Neural cell (in vitro differentiated cells): ENCODE results near the gene SMO. TPM values are rescaled to one million over a fixed set of nuclear protein-coding genes. Genes with fewer than 3 reads are reported as not detected.
"Not testable (repeated sequence)": the region's sequence is repeated elsewhere in the genome, so short reads cannot be mapped to it uniquely, and the experiment has no call there.

Experiments
- H2AFZ ChIP-seq: fragments of 200-600, 300-800 bp; sonication (generic), shearing (Covaris generic); 2 replicates; pipeline ENCODE4 v1.6.0; 2014; ENCODE audit warnings: low read depth, mild to moderate bottlenecking, antibody characterized with exemption, low read length, moderate library complexity
- H3F3A ChIP-seq: fragments of 200-600 bp; shearing (Covaris generic); 2 replicates; pipeline ENCODE4 v1.6.1; 2016; ENCODE audit warnings: mild to moderate bottlenecking, moderate library complexity, mixed read lengths, antibody characterized with exemption, low read length; ENCODE audit not compliant: insufficient read depth, poor library complexity, severe bottlenecking
- H3K27ac ChIP-seq: fragments of 200-600, 300-800 bp; sonication (generic), shearing (Covaris generic); 2 replicates; pipeline ENCODE4 v1.5.1; 2014; ENCODE audit warnings: mild to moderate bottlenecking, low read length, moderate library complexity
- H3K27me3 ChIP-seq: fragments of 300-800, 200-600 bp; sonication (generic), shearing (Covaris generic); 2 replicates; pipeline ENCODE4 v1.6.0; 2014; ENCODE audit warnings: mild to moderate bottlenecking, low read depth, low read length, moderate library complexity; ENCODE audit not compliant: insufficient read depth
- H3K36me3 ChIP-seq: fragments of 300-800, 200-600 bp; sonication (generic), shearing (Covaris generic); 2 replicates; pipeline ENCODE4 v1.5.1; 2014; ENCODE audit warnings: mild to moderate bottlenecking, antibody characterized with exemption, low read length, moderate library complexity; ENCODE audit not compliant: insufficient read depth
- H3K4me2 ChIP-seq: fragments of 300-800, 200-600 bp; sonication (generic), shearing (Covaris generic); 2 replicates; pipeline ENCODE4 v1.6.0; 2014; ENCODE audit warnings: mild to moderate bottlenecking, low read length
- H3K4me3 ChIP-seq: fragments of 300-800, 200-600 bp; sonication (generic), shearing (Covaris generic); 2 replicates; pipeline ENCODE4 v1.5.1; 2014; ENCODE audit warnings: mild to moderate bottlenecking, low read length, moderate library complexity
- H3K79me2 ChIP-seq: fragments of 200-600 bp; shearing (Covaris generic); replicated peaks from 2 replicates; pipeline ENCODE4 v1.6.0; 2014; ENCODE audit warnings: mild to moderate bottlenecking, low read length, moderate library complexity; ENCODE audit not compliant: insufficient read depth
- H3K9ac ChIP-seq: fragments of 300-800, 200-600 bp; sonication (generic), shearing (Covaris generic); 2 replicates; pipeline ENCODE4 v1.6.1; 2016; ENCODE audit warnings: mild to moderate bottlenecking, low read length, mixed read lengths
- H3K9me2 ChIP-seq: fragments of 200-600 bp; shearing (Covaris generic); 2 replicates; pipeline ENCODE4 v1.6.1; 2016; ENCODE audit warnings: mild to moderate bottlenecking, low read length, mixed read lengths; ENCODE audit not compliant: insufficient read depth
- H3K9me3 ChIP-seq: fragments of 200-600, 300-800 bp; sonication (generic), shearing (Covaris generic); 2 replicates; pipeline ENCODE4 v1.6.1; 2016; ENCODE audit warnings: mild to moderate bottlenecking, mixed run types, low read length, moderate library complexity, mixed read lengths
- H4K20me1 ChIP-seq: fragments of 200-600 bp; shearing (Covaris generic); 2 replicates; pipeline ENCODE4 v1.6.1; 2016; ENCODE audit warnings: mild to moderate bottlenecking, mixed run types; ENCODE audit not compliant: insufficient read depth
- EP300 ChIP-seq: fragments of 450-650 bp; conservative IDR thresholded peaks from 2 replicates; pipeline ENCODE4 v1.6.1; 2014; ENCODE audit warnings: antibody characterized with exemption, mild to moderate bottlenecking, moderate library complexity; ENCODE audit not compliant: poor library complexity, severe bottlenecking
- EZH2 ChIP-seq: fragments of 200-600, 300-800 bp; shearing (Covaris generic), sonication (generic); IDR thresholded peaks from 2 replicates; pipeline ENCODE4 v1.6.1; 2014; ENCODE audit warnings: antibody characterized with exemption, low read length, borderline replicate concordance, mild to moderate bottlenecking; ENCODE audit not compliant: insufficient read depth, poor library complexity, severe bottlenecking
- MXI1 ChIP-seq: fragments of 450-650 bp; conservative IDR thresholded peaks from 2 replicates; pipeline ENCODE4 v1.6.1; 2014; ENCODE audit warnings: antibody characterized with exemption, mild to moderate bottlenecking; ENCODE audit not compliant: poor library complexity, severe bottlenecking
- RAD21 ChIP-seq: fragments of 450-650 bp; conservative IDR thresholded peaks from 2 replicates; pipeline ENCODE4 v1.6.1; 2014; ENCODE audit warnings: antibody characterized with exemption, mild to moderate bottlenecking, moderate library complexity
- SMC3 ChIP-seq: fragments of 450-650 bp; conservative IDR thresholded peaks from 2 replicates; pipeline ENCODE4 v1.6.1; 2014; ENCODE audit warnings: antibody characterized with exemption, mild to moderate bottlenecking, moderate library complexity; ENCODE audit not compliant: poor library complexity
- polyA plus RNA-seq: library from polyadenylated mRNA; depleted of rRNA; stranded (reverse); fragments of >200 nt; gene quantifications from 2 replicates; pipeline ENCODE4 v1.2.3, GENCODE V29; 2014
- TF ChIP-seq, protein P1 (sequence below): fragments of 450-650 bp; IDR thresholded peaks from 2 replicates; pipeline ENCODE4 v1.5.1; 2014; ENCODE audit warnings: antibody characterized with exemption, mild to moderate bottlenecking, moderate library complexity; ENCODE audit not compliant: poor library complexity, severe bottlenecking
- TF ChIP-seq, protein P2 (sequence below): IDR thresholded peaks from 2 replicates; pipeline ENCODE4 v1.6.1; 2012; ENCODE audit warnings: borderline replicate concordance

The SMO gene
- polyA plus RNA-seq, 1 donor from 2014 or later: 8.8 TPM

DNA sequence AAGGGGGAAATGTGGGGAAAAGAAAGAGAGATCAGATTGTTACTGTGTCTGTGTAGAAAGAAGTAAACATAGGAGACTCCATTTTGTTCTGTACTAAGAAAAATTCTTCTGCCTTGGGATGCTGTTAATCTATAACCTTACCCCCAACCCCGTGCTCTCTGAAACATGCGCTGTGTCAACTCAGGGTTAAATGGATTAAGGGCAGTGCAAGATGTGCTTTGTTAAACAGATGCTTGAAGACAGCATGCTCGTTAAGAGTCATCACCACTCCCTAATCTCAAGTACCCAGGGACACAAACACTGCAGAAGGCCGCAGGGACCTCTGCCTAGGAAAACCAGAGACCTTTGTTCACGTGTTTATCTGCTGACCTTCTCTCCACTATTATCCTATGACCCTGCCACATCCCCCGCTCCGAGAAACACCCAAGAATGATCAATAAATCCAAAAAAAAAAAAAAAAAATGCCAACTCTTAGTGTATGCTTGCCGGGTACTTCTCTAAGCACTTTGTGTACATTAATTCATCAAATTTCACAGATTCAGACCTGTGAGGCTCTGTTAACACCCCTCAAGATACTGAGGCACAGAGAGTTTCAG is 28.5 kb downstream of the SMO start:
- not testable (repeated sequence) for H3K4me3 ChIP-seq, H4K20me1 ChIP-seq, H2AFZ ChIP-seq, H3K9ac ChIP-seq, H3K4me2 ChIP-seq, H3K9me3 ChIP-seq, H3K27me3 ChIP-seq, H3K36me3 ChIP-seq, H3K79me2 ChIP-seq, H3K27ac ChIP-seq, H3F3A ChIP-seq, H3K9me2 ChIP-seq

DNA sequence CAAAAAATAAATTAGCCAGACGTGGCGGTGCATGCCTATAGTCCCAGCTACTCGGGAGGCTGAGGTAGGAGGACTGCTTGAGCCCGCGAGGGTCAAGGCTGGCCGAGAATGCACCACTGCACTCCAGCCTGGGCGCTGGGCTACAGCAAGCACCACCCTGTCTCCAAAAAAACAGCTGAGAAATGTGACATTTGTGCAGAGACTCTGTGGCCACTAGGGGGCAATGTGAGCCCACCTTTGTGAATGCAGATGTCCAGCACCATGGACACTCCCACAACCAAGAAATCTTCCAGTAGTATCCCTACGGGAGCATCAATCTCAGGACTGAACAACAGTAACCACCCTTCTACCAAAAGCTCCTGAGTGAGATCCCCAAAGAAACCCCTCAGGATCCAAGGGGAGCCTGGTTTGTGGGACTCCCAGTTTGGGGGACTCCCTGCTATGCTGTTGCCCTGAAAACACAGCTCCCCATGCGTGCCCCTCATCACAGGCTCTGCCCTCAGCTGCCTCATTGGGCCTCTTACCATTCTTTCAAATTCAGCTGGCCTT is 30.2 kb downstream of the SMO start:
- H3F3A ChIP-seq: no peaks in the 10 kb centered on the region
- H4K20me1 ChIP-seq: no peaks in the 10 kb centered on the region
- no peak overlapping the region for H2AFZ ChIP-seq
- H3K4me3 ChIP-seq: no peak overlapping the region
- no peak overlapping the region for H3K27ac ChIP-seq
- H3K36me3 ChIP-seq: no peaks in the 10 kb centered on the region
- H3K9ac ChIP-seq: no peak overlapping the region
- H3K9me2 ChIP-seq: no peaks in the 10 kb centered on the region
- H3K9me3 ChIP-seq: no peaks in the 10 kb centered on the region
- H3K4me2 ChIP-seq: no peak overlapping the region
- H3K79me2 ChIP-seq: no peaks in the 10 kb centered on the region
- H3K27me3 ChIP-seq: no peaks in the 10 kb centered on the region
- TF ChIP-seq SMC3 (peak; percentile 95), RAD21 (peak; percentile 95), EZH2 (no peak), EP300 (no peak), MXI1 (no peak)
- TF ChIP-seq, protein P1, sequence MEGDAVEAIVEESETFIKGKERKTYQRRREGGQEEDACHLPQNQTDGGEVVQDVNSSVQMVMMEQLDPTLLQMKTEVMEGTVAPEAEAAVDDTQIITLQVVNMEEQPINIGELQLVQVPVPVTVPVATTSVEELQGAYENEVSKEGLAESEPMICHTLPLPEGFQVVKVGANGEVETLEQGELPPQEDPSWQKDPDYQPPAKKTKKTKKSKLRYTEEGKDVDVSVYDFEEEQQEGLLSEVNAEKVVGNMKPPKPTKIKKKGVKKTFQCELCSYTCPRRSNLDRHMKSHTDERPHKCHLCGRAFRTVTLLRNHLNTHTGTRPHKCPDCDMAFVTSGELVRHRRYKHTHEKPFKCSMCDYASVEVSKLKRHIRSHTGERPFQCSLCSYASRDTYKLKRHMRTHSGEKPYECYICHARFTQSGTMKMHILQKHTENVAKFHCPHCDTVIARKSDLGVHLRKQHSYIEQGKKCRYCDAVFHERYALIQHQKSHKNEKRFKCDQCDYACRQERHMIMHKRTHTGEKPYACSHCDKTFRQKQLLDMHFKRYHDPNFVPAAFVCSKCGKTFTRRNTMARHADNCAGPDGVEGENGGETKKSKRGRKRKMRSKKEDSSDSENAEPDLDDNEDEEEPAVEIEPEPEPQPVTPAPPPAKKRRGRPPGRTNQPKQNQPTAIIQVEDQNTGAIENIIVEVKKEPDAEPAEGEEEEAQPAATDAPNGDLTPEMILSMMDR: peak; percentile 95
- TF ChIP-seq, protein P2, sequence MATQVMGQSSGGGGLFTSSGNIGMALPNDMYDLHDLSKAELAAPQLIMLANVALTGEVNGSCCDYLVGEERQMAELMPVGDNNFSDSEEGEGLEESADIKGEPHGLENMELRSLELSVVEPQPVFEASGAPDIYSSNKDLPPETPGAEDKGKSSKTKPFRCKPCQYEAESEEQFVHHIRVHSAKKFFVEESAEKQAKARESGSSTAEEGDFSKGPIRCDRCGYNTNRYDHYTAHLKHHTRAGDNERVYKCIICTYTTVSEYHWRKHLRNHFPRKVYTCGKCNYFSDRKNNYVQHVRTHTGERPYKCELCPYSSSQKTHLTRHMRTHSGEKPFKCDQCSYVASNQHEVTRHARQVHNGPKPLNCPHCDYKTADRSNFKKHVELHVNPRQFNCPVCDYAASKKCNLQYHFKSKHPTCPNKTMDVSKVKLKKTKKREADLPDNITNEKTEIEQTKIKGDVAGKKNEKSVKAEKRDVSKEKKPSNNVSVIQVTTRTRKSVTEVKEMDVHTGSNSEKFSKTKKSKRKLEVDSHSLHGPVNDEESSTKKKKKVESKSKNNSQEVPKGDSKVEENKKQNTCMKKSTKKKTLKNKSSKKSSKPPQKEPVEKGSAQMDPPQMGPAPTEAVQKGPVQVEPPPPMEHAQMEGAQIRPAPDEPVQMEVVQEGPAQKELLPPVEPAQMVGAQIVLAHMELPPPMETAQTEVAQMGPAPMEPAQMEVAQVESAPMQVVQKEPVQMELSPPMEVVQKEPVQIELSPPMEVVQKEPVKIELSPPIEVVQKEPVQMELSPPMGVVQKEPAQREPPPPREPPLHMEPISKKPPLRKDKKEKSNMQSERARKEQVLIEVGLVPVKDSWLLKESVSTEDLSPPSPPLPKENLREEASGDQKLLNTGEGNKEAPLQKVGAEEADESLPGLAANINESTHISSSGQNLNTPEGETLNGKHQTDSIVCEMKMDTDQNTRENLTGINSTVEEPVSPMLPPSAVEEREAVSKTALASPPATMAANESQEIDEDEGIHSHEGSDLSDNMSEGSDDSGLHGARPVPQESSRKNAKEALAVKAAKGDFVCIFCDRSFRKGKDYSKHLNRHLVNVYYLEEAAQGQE: no peak

DNA sequence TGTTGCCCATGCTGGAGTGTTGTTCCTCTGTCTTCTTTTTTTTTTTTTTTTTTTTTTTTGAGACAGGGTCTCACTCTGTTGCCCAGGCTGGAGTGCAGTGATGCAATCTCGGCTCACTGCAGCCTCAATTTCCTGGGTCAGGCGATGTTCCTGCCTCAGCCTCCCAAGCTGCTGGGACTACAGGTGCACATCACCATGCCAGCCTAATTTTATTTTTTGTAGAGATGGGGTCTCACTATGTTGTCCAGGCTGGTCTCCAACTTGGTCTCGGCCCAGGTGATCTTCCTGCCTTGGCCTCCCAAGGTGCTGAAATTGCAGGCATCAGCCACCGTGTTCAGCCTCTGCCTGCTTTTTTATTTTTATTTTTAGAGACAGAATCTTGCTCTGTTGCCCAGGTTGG is 30.7 kb downstream of the SMO start:
- not testable (repeated sequence) for H3K9me2 ChIP-seq, H3K9ac ChIP-seq, H3K4me3 ChIP-seq, H3K36me3 ChIP-seq, H3K27ac ChIP-seq, H3K4me2 ChIP-seq, H3K27me3 ChIP-seq, H2AFZ ChIP-seq, H4K20me1 ChIP-seq, H3F3A ChIP-seq, H3K79me2 ChIP-seq, H3K9me3 ChIP-seq
